Dedifferentiated amniotic fluid mesenchymal stem cell (primary cell): ENCODE measurements around the gene COX4I2.
"Not testable (repeated sequence)": the region's sequence is repeated elsewhere in the genome, so short reads cannot be mapped to it uniquely, and the experiment has no call there.

ENCODE experiments used
- DNase-seq: peaks from one replicate; pipeline ENCODE4 v3.0.0-alpha.2; 2016; ENCODE audit errors: extremely low spot score

The COX4I2 gene

GRCh38 chr20:31637660-31638059, at the start of gene COX4I2:
COX4I2 (plus strand) TSS chr20:31637912; CDS start chr20:31639018, 1,106 bp downstream.
- DNase-seq = no peak

GRCh38 chr20:31590717-31591225, 46.9 kb upstream of the COX4I2 start:
- no peak for DNase-seq

DNA sequence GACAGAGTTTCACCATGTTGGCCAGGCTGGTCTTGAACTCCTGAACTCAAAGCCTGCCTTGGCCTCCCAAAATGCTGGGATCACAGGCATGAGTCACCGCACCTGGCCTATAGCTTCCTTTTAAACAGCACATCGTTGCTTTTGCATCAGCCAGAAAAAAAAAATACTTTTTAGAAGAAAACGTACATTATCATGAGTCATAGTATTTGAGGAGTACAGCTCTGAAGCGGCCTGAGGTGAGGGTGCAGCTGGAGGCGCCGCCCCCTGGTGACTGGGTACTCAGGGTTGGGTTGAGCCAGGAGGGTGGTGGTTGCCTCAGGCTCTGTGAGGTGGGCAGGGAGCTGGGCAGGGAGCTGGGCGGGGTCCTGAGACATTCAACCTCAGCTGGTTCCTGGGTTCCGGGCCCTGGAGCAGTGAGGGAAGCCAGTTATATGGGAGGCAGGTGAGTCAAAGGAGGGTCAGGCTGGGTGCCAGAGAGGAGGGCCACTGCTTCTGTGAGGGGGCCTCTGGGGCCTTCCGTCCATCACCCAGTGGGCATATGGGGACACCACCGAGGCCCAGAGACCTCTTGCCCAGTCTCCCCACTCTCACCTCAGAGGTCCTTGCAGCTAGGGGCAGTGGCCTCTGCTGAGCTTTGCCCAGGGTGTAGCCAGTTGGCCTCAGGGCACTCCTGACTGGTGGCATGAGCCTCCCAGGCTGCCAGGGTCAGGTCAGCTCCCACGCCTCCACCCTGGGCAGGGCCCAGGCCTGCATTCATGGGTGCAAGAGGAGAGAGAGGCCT, 44.3 kb upstream of the COX4I2 start:
- DNase-seq = peak; percentile 43

DNA sequence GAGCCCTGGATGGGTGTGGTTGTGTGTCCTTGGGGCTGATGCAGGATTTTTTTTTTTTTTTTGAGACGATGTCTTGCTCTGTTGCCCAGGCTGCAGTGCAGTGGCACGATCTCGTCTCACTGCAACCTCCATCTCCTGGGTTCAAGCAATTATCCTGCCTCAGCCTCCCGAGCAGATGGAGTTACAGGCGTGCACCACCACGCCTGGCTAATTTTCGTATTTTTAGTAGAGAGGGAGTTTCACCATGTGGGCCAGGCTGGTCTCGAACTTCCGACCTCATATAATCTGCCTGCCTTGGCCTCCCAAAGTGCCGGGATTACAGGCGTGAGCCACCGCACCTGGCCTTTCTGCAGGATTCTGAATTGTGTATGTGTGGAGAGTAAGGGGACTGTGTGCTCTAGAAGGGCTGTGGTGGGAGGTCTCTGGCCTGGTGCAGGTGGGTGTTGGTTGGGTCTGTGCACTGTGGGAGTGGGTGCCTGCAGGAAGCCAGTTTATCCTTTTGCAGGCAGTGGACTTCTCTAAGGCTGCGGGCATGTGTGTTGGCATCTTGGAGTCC, 43.6 kb upstream of the COX4I2 start:
- DNase-seq = no peak

DNA sequence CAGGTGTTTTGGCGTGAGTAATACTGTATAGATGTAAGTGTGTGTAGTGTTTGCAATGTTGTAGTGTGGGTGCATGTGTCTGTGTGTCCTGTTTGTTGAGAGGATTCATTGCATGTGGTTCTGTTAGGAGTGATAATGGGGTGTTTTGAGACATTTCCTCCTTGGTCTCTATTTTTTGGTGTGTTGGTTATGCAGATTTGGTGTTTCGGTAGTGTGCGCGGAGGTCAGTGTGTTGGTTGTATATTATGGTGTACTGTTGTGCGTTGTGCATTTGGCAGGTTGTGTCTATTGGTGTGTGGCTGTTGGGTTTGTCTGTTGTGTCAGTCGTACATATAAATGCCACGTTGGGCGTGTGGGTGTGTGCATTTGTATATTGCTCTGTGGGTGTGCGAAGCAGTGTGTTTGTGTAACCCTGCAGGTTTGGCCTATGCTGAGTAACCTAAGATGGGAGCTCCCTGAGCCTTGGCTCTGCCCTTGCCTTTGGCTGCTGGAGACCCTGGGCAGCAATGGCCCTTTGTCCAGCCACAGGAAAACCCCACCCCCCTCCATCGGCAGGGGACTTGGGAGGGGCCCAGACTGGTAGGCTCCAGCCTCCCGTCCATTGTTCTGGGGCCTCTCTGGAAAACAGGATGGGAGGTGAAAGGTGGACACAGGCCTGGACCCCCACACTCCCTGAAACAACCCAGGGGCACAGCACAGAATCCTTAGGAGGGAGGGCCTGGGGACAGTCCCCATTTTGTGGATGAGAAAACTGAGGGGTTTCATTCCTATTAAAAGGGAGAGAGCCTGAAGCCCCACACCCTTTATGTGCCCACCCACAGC, 42.9 kb upstream of the COX4I2 start:
- DNase-seq = no peak

GRCh38 chr20:31595380-31595653, 42.4 kb upstream of the COX4I2 start:
- DNase-seq = no peak

DNA sequence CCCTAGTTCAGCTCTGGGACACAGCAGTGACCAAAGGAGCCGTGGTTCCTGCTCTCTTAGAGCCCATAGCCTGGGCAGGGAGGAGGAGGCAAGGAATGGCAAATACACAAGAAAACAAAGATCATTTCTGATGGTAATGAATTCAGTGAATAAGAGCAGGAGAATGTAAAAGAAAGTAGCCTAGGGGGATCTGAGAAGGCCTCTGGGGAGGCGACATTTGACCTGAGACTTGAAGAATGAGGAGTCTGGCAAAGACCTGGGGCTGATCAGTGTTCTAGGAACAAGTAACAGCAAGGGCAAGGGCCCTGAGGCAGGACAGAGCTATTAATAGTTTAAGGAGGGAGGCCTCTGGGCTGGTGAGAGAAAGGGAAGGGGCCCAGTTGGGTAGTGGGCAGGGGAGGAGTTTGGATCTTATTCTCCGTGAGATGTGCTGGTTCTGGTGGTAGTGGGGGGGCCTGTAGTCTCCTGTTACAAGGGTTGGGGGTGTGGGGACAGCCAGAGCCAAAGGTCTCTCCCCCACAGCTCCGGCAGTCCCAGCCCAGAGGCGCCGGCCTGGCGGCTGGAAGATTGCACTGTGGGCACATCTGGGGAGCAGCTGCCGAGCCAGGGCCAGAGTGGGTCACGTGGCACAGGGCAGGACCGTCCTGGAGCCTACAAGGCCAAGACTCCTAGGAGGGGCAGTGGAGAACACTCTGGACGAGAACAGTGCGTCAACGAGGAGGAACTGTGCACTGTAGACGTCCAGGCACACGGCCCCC, 41.9 kb upstream of the COX4I2 start:
- DNase-seq = peak; percentile 91

DNA sequence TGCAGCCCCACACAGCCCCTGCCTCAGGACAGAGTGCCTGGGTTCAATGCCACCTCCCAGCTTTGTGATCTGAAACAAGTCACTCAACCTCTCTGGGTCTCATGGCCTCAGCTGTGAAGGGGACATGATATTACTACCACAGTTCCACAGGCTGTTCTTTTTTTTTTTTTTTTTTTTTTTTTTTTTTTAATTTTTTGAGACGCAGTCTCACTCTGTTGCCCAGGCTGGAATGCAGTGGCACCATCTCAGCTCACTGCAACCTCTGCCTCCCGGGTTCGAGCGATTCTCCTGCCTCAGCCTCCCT, 41.3 kb upstream of the COX4I2 start:
- DNase-seq = not testable (repeated sequence)

DNA sequence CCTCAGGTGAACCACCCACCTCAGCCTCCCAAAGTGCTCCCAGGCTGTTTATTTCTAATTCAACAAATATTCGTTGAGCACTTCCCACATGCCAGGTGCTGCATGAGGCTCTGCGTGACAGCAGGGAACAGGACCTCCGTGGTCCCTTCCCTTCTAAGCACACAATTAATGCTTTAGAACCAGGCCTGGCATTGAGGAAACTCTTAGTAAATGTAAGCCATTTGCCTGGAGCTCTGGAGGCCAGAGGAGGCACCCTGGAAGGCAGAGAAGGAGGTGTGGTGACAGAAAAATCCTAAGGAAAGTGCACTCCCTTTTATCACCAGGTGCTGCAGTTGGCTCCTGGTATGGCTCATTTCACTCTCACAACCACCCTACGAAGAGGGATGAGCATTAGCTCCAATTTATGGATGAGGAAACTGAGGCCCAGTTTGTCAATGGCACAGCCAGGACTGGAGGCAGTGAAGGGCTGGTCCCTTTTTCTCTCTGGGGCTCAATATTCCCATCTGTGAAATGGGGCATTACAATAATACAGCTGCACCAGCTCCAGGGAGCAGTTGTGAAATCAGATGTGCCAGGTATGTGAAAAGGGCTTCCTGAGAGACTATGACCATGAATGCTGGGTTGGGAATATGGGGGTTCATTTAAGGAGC, 40.8 kb upstream of the COX4I2 start:
- DNase-seq = no peak

DNA sequence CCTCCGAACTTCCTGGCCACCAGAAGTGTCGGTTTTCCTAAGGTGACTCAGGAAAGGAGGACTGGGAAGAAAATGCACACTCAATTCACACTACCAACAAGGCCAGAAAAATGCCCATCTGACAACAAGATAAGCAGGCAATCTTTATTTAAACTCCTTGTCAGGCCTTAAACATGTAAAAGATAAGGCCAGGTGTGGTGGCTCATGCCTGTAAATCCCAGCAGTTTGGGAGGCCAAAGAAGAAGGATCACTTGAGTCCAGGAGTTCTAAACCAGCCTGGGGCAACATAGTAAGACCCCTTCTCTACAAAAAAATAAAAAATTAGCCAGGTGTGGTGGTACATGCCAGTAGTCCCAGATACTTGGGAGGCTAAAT, 40.2 kb upstream of the COX4I2 start:
- no peak for DNase-seq

DNA sequence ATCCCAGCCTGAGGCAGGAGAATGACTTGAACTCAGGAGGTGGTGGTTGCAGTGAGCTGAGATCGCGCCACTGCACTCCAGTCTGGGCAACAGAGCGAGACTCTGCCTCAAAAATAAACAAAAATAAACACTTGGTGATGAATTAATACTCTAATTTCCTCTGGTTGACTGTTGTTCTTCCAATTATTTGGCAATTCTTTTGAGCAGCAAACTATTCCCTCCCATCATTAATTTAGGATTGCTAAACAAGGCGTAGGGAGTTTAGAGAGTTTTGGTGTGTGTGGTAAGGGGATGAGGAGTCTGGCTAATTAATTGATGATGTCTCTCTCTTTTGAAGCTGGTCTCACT, 35.3 kb upstream of the COX4I2 start:
- DNase-seq = no peak

GRCh38 chr20:31602779-31603441, 34.8 kb upstream of the COX4I2 start:
- DNase-seq = no peak

- DNase-seq = peak; percentile 87
Measured at GRCh38 chr20:31603822-31604566, 33.7 kb upstream of the COX4I2 start.

- no peak for DNase-seq
Measured at GRCh38 chr20:31604567-31605030, 33.1 kb upstream of the COX4I2 start.

DNA sequence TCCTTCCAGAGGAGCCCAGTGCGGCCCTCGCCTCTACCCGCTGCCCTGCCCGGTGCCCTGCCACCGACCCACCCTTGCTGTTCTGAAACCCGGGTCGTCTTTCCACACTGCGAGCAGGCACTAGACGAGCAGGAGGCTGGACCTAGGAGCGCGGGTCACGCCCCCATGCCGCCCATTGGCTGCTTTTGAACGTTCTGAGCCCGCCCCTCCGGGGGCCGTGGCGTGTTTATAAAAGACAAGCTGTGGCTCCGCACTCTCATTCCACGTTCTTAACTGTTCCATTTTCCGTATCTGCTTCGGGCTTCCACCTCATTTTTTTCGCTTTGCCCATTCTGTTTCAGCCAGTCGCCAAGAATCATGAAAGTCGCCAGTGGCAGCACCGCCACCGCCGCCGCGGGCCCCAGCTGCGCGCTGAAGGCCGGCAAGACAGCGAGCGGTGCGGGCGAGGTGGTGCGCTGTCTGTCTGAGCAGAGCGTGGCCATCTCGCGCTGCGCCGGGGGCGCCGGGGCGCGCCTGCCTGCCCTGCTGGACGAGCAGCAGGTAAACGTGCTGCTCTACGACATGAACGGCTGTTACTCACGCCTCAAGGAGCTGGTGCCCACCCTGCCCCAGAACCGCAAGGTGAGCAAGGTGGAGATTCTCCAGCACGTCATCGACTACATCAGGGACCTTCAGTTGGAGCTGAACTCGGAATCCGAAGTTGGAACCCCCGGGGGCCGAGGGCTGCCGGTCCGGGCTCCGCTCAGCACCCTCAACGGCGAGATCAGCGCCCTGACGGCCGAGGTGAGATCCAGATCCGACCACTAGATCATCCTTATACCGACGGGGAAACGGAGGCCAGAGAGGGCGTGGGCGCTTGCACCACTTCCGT, 32.4 kb upstream of the COX4I2 start, which contains the start of gene ID1:
Gene ID1, plus strand, starts transcription at position 259 of the 871 bp plus-strand sequence. Its CDS starts 99 bp downstream, at position 358.
- peak; percentile 93 for DNase-seq

DNA sequence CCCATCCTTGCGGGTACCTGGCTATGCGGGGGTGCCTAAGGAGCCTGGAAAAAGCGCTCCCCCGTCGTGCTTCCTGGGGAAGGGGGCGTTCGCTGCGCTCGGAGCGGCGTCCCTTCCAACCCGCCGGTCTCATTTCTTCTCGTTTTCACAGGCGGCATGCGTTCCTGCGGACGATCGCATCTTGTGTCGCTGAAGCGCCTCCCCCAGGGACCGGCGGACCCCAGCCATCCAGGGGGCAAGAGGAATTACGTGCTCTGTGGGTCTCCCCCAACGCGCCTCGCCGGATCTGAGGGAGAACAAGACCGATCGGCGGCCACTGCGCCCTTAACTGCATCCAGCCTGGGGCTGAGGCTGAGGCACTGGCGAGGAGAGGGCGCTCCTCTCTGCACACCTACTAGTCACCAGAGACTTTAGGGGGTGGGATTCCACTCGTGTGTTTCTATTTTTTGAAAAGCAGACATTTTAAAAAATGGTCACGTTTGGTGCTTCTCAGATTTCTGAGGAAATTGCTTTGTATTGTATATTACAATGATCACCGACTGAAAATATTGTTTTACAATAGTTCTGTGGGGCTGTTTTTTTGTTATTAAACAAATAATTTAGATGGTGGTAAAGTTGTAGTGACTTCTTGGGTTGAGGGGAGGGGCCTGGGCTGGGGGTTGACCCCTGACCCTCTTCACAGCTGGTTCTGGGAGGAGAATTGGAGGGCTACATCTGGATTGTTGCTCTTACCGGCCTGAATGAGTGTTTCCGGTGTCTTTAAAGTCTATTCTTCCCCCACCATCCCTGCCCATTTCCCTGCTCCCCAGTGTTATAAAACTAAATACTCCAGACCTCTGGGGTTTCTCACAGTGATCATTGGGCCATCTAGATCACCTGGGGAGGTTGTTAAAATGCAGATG, 31.6 kb upstream of the COX4I2 start:
- no peak for DNase-seq

DNA sequence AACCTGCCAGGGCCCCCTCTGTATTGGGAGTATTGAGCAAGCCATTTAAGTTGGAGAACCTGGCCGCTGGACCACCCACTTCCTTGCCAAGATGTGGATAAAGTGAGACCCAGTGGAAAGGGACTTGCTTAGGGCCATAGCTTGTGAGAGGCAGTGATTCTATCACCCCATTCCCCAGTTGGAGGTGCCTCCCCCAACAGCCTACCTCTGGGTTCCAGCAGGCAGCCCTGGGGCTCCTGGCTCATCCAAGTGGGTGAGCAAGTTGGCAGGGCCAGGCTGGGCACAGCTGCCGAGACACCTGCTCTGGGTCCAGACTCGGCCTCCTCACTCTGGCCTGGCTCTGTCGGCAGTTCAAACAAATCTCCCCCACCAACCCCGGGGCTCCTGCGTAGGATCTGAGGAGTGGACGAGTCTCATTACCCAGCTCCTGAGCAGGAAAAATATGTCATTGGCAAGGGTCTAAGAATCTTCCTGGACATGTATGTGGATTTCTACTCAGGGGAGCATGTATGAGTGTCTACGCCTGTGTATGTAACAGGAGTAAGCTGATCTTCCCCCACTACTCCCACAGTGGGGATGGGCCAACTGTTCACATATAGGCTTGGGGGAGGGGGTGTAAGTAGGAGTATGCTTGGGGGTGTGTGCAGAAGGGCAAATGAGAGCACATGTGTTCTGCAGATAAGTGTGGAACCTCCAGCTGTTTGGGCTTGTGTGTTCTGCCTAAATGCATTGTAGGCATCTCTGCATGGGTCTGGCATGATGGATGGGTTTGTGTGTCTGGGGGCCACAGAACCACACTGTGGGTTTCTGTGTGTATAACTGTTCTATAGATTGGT, 30.7 kb upstream of the COX4I2 start:
- no peak for DNase-seq
